Testis (tissue), 3 donors: Measurements from ENCODE around the gene PPP1R13L. TPM values are rescaled to one million over a fixed set of nuclear protein-coding genes. Genes with fewer than 3 reads are reported as not detected.
"Not testable (repeated sequence)": the region's sequence is repeated elsewhere in the genome, so short reads cannot be mapped to it uniquely, and the experiment has no call there.

ENCODE experiments used
- DNase-seq: peaks from one replicate; pipeline ENCODE4 v3.0.0-alpha.2; 2019
- H3K27ac ChIP-seq, 2 donors: fragments of 200-600 bp; sonication (generic); one replicate each; pipeline ENCODE4 v1.5.1; 2019
- H3K27me3 ChIP-seq: fragments of 200-600 bp; sonication (generic); one replicate; pipeline ENCODE4 v1.5.1; 2019
- H3K36me3 ChIP-seq: fragments of 200-600 bp; sonication (generic); one replicate; pipeline ENCODE4 v1.5.1; 2017; ENCODE audit warnings: low read depth; ENCODE audit errors: missing control alignments
- H3K4me1 ChIP-seq: fragments of 200-600 bp; sonication (generic); one replicate; pipeline ENCODE4 v1.5.1; 2019
- H3K4me3 ChIP-seq, 2 donors: fragments of 200-600 bp; sonication (generic); one replicate each; pipeline ENCODE4 v1.5.1; 2017 to 2019
- H3K9me3 ChIP-seq: fragments of 200-600 bp; sonication (generic); one replicate; pipeline ENCODE4 v1.5.1; 2017
- CTCF ChIP-seq, 3 experiments: fragments of 450-650 bp in 2 of 3; fragments of 200-600 bp in 1 of 3; sonication (generic) in 1 of 3; IDR thresholded peaks; one replicate each; pipeline ENCODE4 v1.5.1; 2016 to 2019; ENCODE audit warnings: antibody characterized with exemption in 3 of 3, mild to moderate bottlenecking in 2 of 3, moderate library complexity in 1 of 3
- POLR2A ChIP-seq: fragments of 450-650 bp; IDR thresholded peaks from one replicate; pipeline ENCODE4 v1.6.1; 2017; ENCODE audit warnings: antibody characterized with exemption, mild to moderate bottlenecking, moderate library complexity
- WGBS, 2 donors: methylation state at CpG; one replicate each; pipeline ENCODE4 v1.1.5; 2018; 5-methylcytosine and 5-hydroxymethylcytosine counted together
- intact Hi-C: fragments of 100-400 bp; cut with DNase I; formaldehyde crosslinking; loops from one replicate; pipeline ENCODE4 v1.15.1; 2023; ENCODE audit warnings: low total_unique reads
- polyA plus RNA-seq: library from polyadenylated mRNA; stranded (reverse); fragments of 350-450 nt; fragmentation: Illumina TruSeq; extraction: RNeasy Lipid Tissue Mini Kit (QIAGEN cat#74804); gene quantifications from one replicate; pipeline ENCODE4 v1.2.3, GENCODE V29; 2014; ENCODE audit warnings: low read depth, low replicate concordance; ENCODE audit not compliant: insufficient read depth
- total RNA-seq, 2 donors: library from RNA; depleted of rRNA; stranded (reverse); fragments of >200 nt; gene quantifications; one replicate each; pipeline ENCODE4 v1.2.3, GENCODE V29; 2016

Gene PPP1R13L
- total and polyA plus RNA-seq, 3 donors from 2014 or later, result 9.7 to 13.3 (median 12.2) TPM

- no peaks in the 10 kb centered on the region for H3K9me3 ChIP-seq
- WGBS, 2 donors, result 91 to 93% methylated on average over 8 of the region's 8 CpGs
- DNase-seq, result no peak
- H3K4me3 ChIP-seq, result no peak overlapping the region
- H3K36me3 ChIP-seq, result no peaks in the 10 kb centered on the region
- no peak overlapping the region for H3K27ac ChIP-seq
- TF ChIP-seq CTCF (IDR thresholded peaks at IDR 0.05), result no peak
- no peak for TF ChIP-seq POLR2A
- H3K27me3 ChIP-seq, result no peaks in the 10 kb centered on the region
- peaks cover 1% of the 10 kb centered on the region for H3K4me1 ChIP-seq
- intact Hi-C loops, result no loop called here
These were observed 9.6 kb upstream of the PPP1R13L start for GRCh38 chr19:45414468-45414867.

- Histone ChIP-seq H3K9me3 (no peaks in the 10 kb centered on the region), H3K4me3 (no peak overlapping the region), H3K27me3 (no peaks in the 10 kb centered on the region), H3K36me3 (no peaks in the 10 kb centered on the region), H3K4me1 (no peaks in the 10 kb centered on the region), H3K27ac (no peak overlapping the region)
- no peak for TF ChIP-seq CTCF (IDR thresholded peaks at IDR 0.05)
- TF ChIP-seq POLR2A, result no peak
- no peak for DNase-seq
- intact Hi-C loops, result no loop called here
- WGBS, 2 donors, result 86 to 88% methylated on average over 6 of the region's 6 CpGs
These were observed 8.6 kb upstream of the PPP1R13L start for GRCh38 chr19:45413497-45413896.

- H3K9me3 ChIP-seq, H3K4me1 ChIP-seq, H3K27ac ChIP-seq, H3K36me3 ChIP-seq, H3K4me3 ChIP-seq, intact Hi-C loops, DNase-seq, H3K27me3 ChIP-seq: not testable (repeated sequence)
- 94% methylated on average over 4 of the region's 4 CpGs for WGBS, 2 donors
These were observed 5.5 kb upstream of the PPP1R13L start for GRCh38 chr19:45410330-45410729.

GRCh38 chr19:45409557-45409920 is 4.7 kb upstream of the PPP1R13L start:
- Histone ChIP-seq H3K4me1 (peaks cover 10% of the 10 kb centered on the region), H3K27ac (peak overlapping the region; percentile 46 to 50), H3K36me3 (no peaks in the 10 kb centered on the region), H3K4me3 (no peak overlapping the region), H3K9me3 (no peaks in the 10 kb centered on the region), H3K27me3 (no peaks in the 10 kb centered on the region)
- TF ChIP-seq CTCF (IDR thresholded peaks at IDR 0.05), result no peak
- TF ChIP-seq POLR2A, result no peak
- WGBS, 2 donors, result 36 to 62% methylated on average over 4 of the region's 4 CpGs
- intact Hi-C loops, result no loop called here
- DNase-seq, result no peak

- TF ChIP-seq POLR2A, result no peak
- no peak for TF ChIP-seq CTCF (IDR thresholded peaks at IDR 0.05)
- 62 to 64% methylated on average over 13 to 15 of the region's 15 CpGs for WGBS, 2 donors
- H3K27ac ChIP-seq, result peak overlapping the region; percentile 46 to 50
- no peaks in the 10 kb centered on the region for H3K9me3 ChIP-seq
- intact Hi-C loops, result no loop called here
- no peak overlapping the region for H3K4me3 ChIP-seq
- DNase-seq, result peak; percentile 49
- H3K27me3 ChIP-seq, result no peaks in the 10 kb centered on the region
- peaks cover 15% of the 10 kb centered on the region for H3K4me1 ChIP-seq
- no peaks in the 10 kb centered on the region for H3K36me3 ChIP-seq
These were observed 4.1 kb upstream of the PPP1R13L start for GRCh38 chr19:45408830-45409556.
